Stimulated activated CD4-positive, alpha-beta T cell treated with anti-CD3 and anti-CD28 coated beads, Interleukin-4, amount 100 ng/mL, for 24 hours (primary cell): ENCODE data around the gene RNF7.
"Not testable (repeated sequence)": the region's sequence is repeated elsewhere in the genome, so short reads cannot be mapped to it uniquely, and the experiment has no call there.

Source experiments
- DNase-seq: peaks from one replicate; pipeline ENCODE4 v3.0.0-alpha.2; 2020

Gene RNF7

DNA sequence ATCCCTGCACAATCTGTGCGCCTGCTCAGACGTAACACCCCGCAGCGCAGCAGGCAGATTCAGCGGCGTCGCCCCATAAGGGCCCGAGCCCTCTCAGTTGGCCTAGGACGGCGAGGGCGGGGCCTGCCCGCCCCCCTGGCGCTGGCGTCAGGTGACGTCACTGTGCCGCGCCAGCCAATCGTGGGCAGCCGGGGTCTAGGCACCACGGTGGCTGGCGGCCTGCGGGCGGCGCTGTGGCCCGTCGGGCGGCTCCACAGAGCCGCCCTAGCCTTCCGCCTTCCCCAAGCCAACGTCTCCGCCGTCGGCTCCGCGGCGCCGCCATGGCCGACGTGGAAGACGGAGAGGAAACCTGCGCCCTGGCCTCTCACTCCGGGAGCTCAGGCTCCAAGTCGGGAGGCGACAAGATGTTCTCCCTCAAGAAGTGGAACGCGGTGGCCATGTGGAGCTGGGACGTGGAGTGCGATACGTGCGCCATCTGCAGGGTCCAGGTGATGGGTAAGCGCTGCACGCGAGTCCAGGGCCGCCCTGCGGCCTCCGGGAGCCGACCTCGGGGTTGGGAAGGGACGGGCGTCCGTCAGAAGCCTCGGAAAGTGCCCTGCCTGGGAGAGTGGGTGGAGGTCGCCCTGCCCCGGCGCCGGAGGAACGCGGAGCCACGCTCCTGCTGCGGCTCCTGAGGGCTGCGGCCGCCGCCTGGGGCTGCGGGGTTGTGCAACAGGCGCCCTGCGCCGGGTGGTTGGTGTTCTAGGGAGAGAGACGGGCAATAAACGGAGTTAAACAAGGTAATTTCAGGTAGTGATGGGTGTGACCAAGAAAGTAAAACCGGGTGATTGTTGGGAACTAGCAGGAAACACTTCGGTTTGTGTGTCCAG, at the start of gene RNF7:
RNF7 (plus strand) TSS at position 277 of the 869 bp plus-strand sequence; CDS start at position 321, 44 bp downstream.
- peak; percentile 96 for DNase-seq

DNA sequence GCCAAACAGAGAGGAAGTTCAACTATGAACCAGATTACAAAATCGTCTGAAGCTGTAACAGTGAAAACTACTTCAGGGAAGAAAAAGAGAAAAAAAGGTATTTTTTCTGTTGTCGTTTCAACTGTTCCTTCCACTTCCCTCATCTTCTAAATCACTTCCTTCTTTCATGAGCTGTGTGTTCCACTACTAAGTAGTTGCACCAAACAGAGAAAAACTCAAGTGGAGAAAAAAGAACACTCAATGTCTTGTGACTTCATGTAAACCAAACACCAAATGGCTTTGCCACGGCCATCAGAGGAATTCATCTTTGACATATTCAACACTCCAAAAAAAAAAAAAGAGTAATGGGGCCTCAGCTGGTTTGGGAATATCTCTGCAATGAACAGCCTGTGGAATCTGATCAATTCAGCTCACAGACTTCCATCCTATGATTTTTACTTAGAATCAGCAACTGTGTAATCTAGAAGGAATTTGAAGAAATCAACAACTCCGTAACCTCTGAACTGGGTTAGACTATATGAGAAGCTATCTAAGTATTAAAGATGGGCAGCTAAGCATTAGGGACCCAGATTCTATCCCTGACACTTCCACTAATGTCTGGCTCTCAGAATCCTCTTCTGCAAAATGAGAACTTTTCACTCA, 47.5 kb upstream of the RNF7 start:
- no peak for DNase-seq

DNA sequence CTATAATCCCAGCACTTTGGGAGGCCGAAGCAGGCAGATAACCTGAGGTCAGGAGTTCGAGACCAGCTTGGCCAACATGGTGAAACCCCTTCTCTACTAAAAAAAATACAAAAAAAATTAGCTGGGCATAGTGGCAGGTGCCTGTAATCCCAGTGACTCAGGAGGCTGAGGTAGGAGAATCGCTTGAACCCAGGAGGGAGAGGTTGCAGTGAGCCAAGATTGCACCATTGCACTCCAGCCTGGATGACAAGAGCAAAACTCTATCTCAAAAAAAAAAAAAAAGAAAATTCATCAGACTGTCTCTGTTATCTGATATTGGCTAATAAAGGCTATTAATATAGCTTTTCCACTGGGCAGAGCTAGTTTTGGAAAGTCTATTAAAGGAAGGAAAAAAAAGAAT, 46.6 kb upstream of the RNF7 start:
- not testable (repeated sequence) for DNase-seq

DNA sequence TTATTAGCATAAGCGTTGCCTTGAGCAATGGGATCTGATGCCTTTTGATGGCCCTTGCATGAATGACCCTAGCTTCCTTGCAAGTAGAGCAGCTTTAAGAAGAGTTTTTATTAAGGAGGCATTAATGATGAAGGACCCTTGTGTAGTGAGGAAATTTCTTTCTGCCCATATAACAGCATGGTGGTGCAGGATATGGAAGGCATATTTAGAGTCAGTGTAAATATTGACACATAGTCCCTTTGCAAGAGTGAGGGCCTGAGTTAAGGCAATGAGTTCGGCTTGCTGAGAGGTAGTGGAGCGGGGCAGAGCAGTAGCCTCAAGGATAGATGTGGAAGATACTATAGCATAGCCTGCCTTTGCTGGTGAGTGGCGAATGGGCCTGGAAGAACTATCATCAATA, 45.1 kb upstream of the RNF7 start:
- not testable (repeated sequence) for DNase-seq

DNA sequence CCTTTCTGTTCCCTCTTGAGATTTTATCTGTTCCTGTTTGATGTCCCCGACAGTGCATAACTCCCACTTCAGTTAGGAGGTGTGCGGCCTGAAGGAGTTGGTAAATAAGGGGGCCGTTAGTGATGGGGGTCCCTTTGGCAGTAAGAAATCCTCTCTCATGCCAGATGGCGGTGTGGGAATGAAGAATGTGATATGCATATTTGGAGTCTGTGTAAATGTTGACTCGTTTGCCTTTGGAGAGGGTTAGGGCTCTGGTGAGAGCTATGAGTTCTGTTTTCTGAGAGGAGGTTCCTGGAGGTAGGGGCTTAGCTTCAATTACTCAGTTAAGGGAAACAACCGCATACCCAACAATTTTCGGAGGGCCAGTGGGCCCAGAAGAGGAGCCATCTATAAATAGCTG, 38.8 kb upstream of the RNF7 start:
- DNase-seq: no peak

DNA sequence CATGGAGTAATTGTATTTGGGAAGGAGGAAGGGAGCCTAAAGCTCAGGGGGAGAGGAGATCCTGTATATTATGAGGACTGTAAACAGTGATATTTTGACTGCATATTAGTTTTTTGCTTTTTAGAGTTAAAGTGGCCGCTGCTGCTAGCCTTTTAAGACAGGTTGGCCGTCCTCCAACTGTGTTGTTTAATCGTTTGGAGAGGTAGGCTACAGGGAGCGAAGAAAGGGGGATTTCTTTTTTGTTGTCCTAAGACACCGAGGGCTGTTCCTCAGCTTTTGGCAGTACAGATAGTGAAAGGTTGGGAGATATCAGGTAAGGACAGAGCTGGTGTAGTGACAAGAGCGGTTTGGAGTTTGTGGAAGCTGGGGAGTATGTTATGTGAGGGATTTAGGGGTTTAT, 38.2 kb upstream of the RNF7 start:
- no peak for DNase-seq

DNA sequence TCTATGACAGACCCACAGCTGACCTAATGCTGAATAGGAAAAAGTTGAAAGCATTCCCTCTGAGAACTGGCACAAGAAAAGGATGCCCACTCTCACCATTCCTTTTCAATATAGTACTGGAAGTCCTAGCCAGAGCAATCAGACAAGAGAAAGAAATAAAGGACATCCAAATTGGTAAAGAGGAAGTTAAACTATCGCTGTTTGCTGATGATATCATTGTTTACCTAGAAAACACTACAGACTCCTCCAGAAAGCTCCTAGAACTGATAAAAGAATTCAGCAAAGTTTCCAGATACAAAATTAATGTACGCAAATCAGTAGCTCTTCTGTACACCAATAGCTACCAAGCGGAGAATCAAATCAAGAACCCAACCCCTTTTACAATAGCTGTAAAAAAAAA, 34.7 kb upstream of the RNF7 start:
- DNase-seq: not testable (repeated sequence)

DNA sequence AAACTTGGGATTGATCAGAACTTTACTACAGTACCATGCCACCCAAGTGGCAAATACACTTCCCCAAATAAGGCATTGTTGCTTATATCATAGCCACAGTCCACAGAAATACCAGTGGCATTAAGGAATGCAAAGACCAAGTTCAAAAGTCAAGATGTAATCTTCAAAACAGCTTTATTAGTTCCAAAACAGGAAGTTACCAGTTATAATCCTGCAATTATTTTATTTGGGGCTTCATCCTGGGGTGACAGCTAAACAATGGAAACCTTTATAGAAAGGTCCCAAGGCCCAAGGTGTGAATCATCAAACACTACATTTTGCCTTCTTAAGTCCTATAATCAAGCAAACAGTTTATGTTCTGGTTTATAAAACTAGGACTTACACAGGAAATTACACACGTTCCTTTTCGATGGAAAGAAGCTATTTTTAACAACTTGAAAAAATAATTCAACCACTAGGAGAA, 30.3 kb upstream of the RNF7 start:
- no peak for DNase-seq

DNA sequence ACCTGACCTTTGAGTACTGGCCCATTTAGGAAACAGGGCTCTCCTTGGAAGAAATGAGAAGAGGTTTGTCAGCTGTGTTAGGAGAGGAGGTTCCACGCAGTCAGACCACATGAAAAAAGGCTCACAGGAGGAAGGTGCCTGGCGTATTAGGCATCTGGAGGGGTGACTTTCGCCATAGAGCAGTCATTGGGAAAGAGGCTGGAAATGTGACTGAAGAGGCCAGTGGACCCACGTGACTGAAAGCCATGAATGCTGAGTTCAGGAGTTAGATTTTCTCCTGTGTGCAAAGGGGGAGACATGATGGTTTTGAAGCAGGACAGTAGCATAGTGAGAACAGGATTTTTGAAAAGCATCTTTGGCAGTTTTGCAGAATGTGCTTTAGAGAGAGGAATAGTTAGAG, 29.7 kb upstream of the RNF7 start:
- DNase-seq: no peak

DNA sequence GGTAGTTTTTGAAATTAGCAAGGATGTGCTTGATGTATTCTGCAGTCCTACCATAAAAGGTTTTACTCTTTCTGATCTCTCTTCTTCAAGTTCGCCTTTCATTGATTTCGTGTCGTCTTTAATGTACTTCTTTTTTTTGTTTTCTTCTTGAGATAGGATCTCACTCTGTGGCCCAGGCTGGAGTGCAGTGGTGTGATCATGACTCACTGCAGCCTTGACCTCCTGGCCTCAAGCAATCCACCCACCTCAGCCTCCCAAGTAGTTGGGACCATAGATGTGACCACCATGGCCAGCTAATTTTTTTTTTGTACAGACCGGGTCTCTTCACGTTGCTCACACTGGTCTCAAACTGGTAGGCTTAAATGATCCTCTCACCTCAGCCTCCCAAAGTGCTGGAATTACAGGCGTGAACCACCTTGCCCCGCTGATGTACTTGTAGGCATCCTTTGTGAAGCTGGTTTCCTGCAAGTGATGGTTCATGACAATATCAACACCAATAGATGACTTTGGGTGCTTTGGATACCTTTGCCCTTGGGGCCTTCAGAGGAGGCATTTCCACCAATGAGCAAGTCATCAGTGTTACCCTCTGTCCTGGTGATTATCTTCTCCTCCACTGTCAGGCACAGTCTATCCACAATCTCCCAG, 28.9 kb upstream of the RNF7 start:
- no peak for DNase-seq

DNA sequence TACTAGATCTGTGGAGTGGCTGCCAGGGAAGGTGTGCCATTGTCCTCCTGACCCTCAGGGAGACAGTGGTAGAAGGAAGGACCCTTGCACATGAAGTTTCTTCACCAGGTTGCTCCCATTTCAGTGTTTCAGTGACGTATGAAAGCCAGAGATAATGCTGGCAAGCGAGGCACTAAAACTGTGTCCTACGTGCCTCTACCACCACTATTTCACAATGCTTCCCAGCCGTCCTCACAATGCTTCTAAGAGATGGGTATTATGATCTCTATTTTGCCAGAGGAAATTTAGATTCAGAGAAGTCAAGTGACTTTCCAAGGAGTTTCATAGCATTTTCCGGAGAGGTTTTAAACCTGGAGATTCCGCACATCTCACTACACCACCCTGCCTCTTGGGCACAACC, 28.0 kb upstream of the RNF7 start:
- DNase-seq: no peak

DNA sequence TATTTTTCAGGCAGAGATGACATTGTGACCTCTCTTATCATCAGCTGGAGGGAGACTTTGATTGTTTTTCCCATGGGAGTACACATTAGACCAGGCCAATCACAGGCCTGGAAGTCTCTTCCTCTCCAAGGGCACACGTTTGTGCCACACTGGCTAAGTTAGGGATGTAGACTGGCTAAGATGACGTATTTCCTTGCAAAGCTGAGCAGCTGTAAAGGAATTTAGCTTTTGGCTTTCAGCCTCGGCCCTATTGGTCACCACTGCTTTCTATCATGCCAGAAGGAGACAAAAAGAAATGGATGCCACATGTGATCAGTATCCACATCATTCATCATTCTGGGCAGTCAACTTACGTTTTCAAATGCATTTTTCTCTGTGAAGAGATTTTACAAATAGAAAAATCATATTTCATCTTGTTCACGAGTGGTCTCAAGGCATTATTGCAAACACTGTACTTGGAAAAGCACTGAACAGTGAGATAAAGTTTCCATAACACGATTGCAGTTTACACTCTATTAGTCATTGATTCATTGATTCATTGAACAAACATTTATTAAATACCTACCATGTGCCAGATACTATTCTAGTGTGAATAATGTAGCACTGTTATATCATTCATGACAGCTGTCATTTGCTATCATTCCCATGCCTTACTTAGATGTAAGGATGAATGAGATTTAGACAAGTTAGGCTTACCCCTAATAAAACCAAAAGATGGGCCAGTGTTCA, 27.0 kb upstream of the RNF7 start:
- DNase-seq: no peak

DNA sequence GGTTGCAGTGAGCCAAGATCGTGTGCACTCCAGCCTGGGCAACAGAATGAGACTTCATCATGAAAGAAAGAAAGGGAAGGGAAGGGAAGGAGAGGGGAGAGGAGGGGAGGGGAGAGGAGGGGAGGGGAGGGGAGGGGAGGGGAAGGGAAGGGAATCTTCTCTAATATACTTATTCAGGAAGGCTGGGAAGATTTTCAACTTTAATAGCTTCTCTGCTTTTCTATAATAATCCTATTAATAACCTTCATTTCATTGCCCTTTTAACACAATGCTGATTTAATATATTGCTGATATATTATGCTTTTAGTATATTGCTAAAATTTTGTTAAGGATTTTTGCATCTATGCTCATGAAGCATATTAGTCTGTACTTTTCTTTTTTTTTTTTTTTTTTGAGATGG, 23.4 kb upstream of the RNF7 start:
- no peak for DNase-seq

DNA sequence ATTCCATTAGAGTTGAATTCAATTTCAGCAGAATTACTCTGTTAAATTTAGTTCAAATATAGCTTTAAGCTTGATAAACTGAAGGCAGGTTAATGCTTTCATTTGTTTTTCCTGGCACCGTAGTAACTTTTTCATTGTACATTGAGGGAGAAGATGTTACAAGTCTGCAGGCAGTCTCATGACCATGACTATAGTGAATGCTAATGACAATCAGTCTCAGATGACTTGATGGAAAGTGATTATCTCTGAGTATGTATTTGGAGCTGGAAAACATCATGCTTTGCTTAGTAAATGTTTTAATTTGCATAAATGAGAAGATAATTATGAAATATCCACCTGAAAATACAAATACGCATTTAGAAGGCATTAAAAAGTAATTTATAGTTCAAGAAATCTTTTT, 16.0 kb upstream of the RNF7 start:
- no peak for DNase-seq

DNA sequence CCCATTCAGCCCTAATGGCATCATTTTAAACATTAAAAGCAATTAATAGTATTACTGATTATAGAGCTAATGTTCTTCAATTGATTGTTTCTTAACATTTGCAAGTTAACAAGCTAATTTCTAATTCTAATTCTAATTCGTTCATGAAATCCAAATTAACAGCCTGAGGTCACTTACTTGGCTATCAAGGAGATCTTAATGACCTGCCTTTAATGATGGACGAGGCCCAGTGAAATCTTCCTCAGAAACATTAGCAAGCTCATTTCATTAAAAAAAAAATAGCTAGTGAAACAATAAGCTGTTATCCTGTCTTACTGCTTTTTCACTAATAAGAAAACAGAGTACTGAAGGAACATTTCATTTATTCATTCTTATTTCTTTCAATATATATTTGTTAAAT, 15.4 kb upstream of the RNF7 start:
- DNase-seq: no peak

DNA sequence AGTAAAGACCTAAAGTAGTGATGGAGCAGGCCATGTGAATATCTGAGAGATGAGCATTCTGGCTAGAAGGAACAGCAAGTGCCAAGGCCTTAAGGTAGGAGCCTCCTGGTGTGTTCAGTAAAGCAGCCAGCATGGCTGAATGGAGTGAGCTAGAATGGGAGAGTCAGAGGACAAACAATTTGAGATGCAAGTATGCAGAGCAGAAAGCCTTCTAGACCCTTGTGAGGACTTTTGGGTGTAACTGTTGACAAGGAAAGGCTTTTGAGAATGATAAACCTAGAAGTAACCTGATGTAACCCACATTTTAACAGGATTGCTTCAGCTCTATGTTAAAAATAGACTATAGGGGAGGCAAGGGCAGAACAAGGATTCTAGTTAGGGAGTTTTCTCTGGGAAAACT, 14.8 kb upstream of the RNF7 start:
- DNase-seq: no peak

DNA sequence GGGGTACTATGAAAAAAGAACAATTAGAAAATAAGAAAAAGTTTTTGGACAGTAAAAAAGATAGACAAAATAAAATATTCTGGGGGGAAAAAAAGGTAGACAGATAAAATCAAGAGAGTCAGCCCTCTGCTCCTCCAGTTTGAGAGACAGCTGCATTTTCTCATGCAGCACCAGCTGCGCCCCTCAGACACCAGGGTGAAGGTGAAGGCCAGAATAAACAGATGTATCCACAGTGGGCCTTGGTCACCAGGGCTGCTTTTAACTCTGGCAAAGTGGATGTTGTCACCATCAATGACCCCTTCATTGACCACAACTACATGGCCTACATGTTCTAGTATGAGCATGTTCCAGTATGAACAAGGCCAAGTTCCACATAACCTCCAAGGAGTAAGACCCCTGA, 13.9 kb upstream of the RNF7 start:
- no peak for DNase-seq

DNA sequence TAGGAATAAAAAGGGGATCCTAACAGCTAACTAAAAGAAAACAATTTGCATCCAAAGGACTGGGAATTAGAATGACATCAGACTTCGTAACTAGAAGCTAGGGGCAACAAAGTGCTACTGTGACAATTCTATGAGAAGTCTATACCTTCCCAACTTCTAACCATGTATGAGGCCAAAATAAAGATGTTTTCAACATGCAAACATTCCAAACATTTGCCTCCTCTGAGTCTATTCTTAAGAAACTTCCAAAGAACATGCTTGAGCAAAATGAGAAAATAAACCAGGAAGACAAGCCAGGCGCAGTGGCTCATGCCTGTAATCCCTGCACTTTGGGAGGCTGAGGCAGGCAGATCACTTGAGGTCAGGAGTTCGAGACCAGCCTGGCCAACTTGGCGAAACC, 13.1 kb upstream of the RNF7 start:
- no peak for DNase-seq

DNA sequence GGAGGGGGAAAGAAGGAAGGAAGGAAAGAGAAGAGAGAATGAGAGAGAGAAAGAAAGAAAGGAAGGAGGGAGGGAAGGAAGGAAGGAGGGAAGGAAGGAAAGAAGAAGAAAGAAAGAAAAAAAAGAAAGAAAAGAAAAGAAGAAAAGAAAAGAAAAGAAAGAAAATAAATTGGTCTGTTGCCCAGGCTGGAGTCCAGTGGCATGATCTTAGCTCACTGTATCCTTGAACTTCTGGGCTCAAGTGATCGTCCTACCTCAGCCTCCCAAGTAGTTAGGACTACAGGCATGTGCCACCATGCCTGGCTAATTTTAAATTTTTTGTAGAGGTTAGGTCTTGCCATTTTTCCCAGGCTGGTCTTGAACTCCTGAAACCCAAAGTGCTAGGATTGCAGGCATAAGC, 11.6 kb upstream of the RNF7 start:
- no peak for DNase-seq

DNA sequence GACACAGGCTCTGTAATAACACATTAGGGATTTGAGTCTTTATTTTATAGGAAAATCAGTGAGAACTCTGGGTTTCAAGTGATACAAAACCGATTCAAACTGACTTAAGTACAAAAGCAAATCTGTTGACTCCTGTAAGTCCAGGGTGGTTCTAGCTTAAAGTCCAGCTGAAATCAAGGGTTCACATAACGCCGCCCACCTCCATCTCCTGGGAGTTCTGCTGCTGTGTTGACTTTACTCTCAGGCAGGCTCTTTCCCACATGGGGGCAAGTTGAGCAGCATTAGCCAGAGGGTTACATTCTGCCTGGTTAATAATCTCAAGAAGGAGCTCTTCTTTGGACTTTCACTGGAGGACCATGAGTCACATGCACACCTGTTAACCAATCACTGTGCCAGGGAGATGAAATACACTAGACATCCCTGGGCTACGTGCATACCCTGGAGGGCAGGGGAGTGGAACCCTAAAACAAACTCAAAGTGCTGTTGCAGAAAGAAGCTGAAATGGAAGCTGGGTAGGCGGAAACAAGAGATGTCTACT, 9.7 kb upstream of the RNF7 start:
- no peak for DNase-seq

DNA sequence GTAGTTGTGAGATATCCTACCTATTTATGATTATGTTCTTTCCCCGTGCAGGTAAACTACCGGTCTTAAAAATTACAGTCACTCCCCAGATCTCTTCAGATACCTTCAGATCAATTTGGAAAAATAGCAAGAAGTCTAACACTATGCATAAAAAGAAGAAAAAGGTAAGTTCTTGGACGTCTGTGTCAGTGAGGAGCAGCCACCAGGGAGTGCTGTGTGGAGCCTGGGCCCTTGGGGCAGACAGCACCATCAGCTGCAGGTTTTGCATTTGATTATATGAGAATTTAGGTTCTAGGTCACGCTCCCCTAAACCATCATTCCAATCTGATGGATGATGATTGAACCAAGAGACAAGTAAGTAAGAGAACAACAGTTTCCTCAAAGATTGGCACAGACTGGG, 8.9 kb upstream of the RNF7 start:
- DNase-seq: no peak

DNA sequence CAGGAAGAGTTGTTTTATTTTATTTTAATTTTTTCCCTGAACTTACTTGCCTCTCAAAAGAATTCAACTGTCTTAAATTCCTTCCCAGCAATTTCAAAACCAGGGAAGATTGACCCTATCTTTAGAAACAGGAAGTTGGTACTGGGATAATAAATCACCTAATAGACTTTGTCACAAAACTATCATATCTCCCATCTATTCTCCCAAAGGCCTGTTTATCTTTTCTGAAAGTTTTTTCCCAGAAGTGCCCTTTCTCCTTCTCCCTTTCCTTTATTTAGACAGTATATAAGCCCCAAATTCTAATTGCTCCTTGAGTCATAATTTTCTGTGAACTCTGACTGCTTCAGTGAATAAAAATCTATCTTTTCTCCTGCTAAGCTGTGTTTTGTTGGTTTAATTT, 2.9 kb upstream of the RNF7 start:
- no peak for DNase-seq
